Measurements from ENCODE around the gene SF3A1.

- TF ChIP-seq CTCF (IDR thresholded peaks at IDR 0.05; ENCODE audit: low read depth, low read length, missing input control): no peak
- no peak for TF ChIP-seq REST (IDR thresholded peaks at IDR 0.05)
- TF ChIP-seq TAF1 (conservative IDR thresholded peaks at IDR 0.05): no peak
- no peak for TF ChIP-seq JUND (IDR thresholded peaks at IDR 0.05)
- no peak for TF ChIP-seq ZBTB33 (IDR thresholded peaks at IDR 0.05)
- TF ChIP-seq SP1 (IDR thresholded peaks at IDR 0.05): peak; percentile 11
- no peak for TF ChIP-seq GABPA (IDR thresholded peaks at IDR 0.05 in 1 of 2, conservative IDR thresholded peaks at IDR 0.05 in 1 of 2)
- TF ChIP-seq EGR1 (IDR thresholded peaks at IDR 0.05; ENCODE audit: low read depth in 2 of 2): no peak
- TF ChIP-seq RAD21 (IDR thresholded peaks at IDR 0.05): no peak
- TF ChIP-seq RXRA (IDR thresholded peaks at IDR 0.05): peak in 1 of 2 donors; percentile 22
- TF ChIP-seq ATF3 (IDR thresholded peaks at IDR 0.05): no peak
Measured at GRCh38 chr22:30405731-30406130, 49.0 kb upstream of the SF3A1 start.

All from liver (tissue), 3 donors.